ENCODE results near the gene PROC. TPM values are rescaled to one million over a fixed set of nuclear protein-coding genes. Genes with fewer than 3 reads are reported as not detected.

Gene PROC
- polyA plus RNA-seq, 1 donor, result 7.8 TPM

GRCh38 chr2:127384529-127384928, 33.7 kb upstream of the PROC start:
- peaks cover 4% of the 10 kb centered on the region for H3K36me3 ChIP-seq (ENCODE audit: control insufficient read depth, insufficient read depth, low read length)
- DNase-seq, result no peak
- no peak overlapping the region for H3K4me3 ChIP-seq (ENCODE audit: low read length)
- 92% methylated on average over 2 of the region's 6 CpGs for WGBS (ENCODE audit: insufficient coverage, low lambda C conversion rate)
- no peaks in the 10 kb centered on the region for H3K9me3 ChIP-seq (ENCODE audit: control insufficient read depth, low read depth, low read length)
- H3K4me1 ChIP-seq (ENCODE audit: control insufficient read depth, insufficient read depth, low read length), result peaks cover 24% of the 10 kb centered on the region
- no peaks in the 10 kb centered on the region for H3K27me3 ChIP-seq (ENCODE audit: control insufficient read depth, insufficient read depth, low read length)
- no peak overlapping the region for H3K27ac ChIP-seq (ENCODE audit: low read length)

- H3K4me1 ChIP-seq (ENCODE audit: control insufficient read depth, insufficient read depth, low read length), result peaks cover 31% of the 10 kb centered on the region
- DNase-seq, result no peak
- peak overlapping the region; percentile 99 for H3K27ac ChIP-seq (ENCODE audit: low read length)
- WGBS (ENCODE audit: insufficient coverage, low lambda C conversion rate), result 66% methylated on average over 4 of the region's 4 CpGs
- peak overlapping the region; percentile 73 for H3K4me3 ChIP-seq (ENCODE audit: low read length)
- no peaks in the 10 kb centered on the region for H3K27me3 ChIP-seq (ENCODE audit: control insufficient read depth, insufficient read depth, low read length)
- peaks cover 4% of the 10 kb centered on the region for H3K36me3 ChIP-seq (ENCODE audit: control insufficient read depth, insufficient read depth, low read length)
- H3K9me3 ChIP-seq (ENCODE audit: control insufficient read depth, low read depth, low read length), result no peaks in the 10 kb centered on the region
These were observed 32.0 kb upstream of the PROC start for GRCh38 chr2:127386246-127386645.

- DNase-seq, result peak; percentile 85 to 92
- Histone ChIP-seq H3K27ac (ENCODE audit: low read length) (peak overlapping the region; percentile 99), H3K36me3 (ENCODE audit: control insufficient read depth, insufficient read depth, low read length) (peaks cover 4% of the 10 kb centered on the region), H3K27me3 (ENCODE audit: control insufficient read depth, insufficient read depth, low read length) (no peaks in the 10 kb centered on the region), H3K9me3 (ENCODE audit: control insufficient read depth, low read depth, low read length) (no peaks in the 10 kb centered on the region), H3K4me1 (ENCODE audit: control insufficient read depth, insufficient read depth, low read length) (peaks cover 31% of the 10 kb centered on the region), H3K4me3 (ENCODE audit: low read length) (peak overlapping the region; percentile 73)
- 25% methylated on average over 2 of the region's 58 CpGs for WGBS (ENCODE audit: insufficient coverage, low lambda C conversion rate)
These were observed 31.2 kb upstream of the PROC start for GRCh38 chr2:127386764-127387654.

GRCh38 chr2:127387655-127388422, 30.4 kb upstream of the PROC start, which contains the start of gene MAP3K2:
MAP3K2 (minus strand) TSS chr2:127387975; CDS start chr2:127343129, 44,846 bp downstream.
- no CpG with 5 or more reads among the region's 100 CpGs for WGBS (ENCODE audit: insufficient coverage, low lambda C conversion rate)

GRCh38 chr2:127388423-127389164, 29.6 kb upstream of the PROC start:
- H3K4me1 ChIP-seq (ENCODE audit: control insufficient read depth, insufficient read depth, low read length), result peaks cover 31% of the 10 kb centered on the region
- peaks cover 4% of the 10 kb centered on the region for H3K36me3 ChIP-seq (ENCODE audit: control insufficient read depth, insufficient read depth, low read length)
- peaks cover 2% of the 10 kb centered on the region for H3K9me3 ChIP-seq (ENCODE audit: control insufficient read depth, low read depth, low read length)
- peak; percentile 35 to 69 for DNase-seq
- peak overlapping the region; percentile 37 for H3K4me3 ChIP-seq (ENCODE audit: low read length)
- WGBS (ENCODE audit: insufficient coverage, low lambda C conversion rate), result 36% methylated on average over 4 of the region's 8 CpGs
- no peaks in the 10 kb centered on the region for H3K27me3 ChIP-seq (ENCODE audit: control insufficient read depth, insufficient read depth, low read length)
- peak overlapping the region; percentile 93 for H3K27ac ChIP-seq (ENCODE audit: low read length)

More at GRCh38 chr2:127387655-127388422, 30.4 kb upstream of the PROC start, which contains the start of gene MAP3K2:
- Histone ChIP-seq H3K4me3 (ENCODE audit: low read length) (peak within 1 kb of the TSS; percentile 73), H3K27me3 (ENCODE audit: control insufficient read depth, insufficient read depth, low read length) (no peaks in the 10 kb centered on the region), H3K4me1 (ENCODE audit: control insufficient read depth, insufficient read depth, low read length) (peaks cover 31% of the 10 kb centered on the region), H3K36me3 (ENCODE audit: control insufficient read depth, insufficient read depth, low read length) (peaks cover 4% of the 10 kb centered on the region), H3K9me3 (ENCODE audit: control insufficient read depth, low read depth, low read length) (no peaks in the 10 kb centered on the region), H3K27ac (ENCODE audit: low read length) (peak within 1 kb of the TSS; percentile 99)
- DNase-seq, result peak; percentile 95 to 96

GRCh38 chr2:127389778-127390435, 28.3 kb upstream of the PROC start:
- Histone ChIP-seq H3K9me3 (ENCODE audit: control insufficient read depth, low read depth, low read length) (peaks cover 2% of the 10 kb centered on the region), H3K4me3 (ENCODE audit: low read length) (no peak overlapping the region), H3K27ac (ENCODE audit: low read length) (no peak overlapping the region), H3K4me1 (ENCODE audit: control insufficient read depth, insufficient read depth, low read length) (peaks cover 31% of the 10 kb centered on the region), H3K36me3 (ENCODE audit: control insufficient read depth, insufficient read depth, low read length) (no peaks in the 10 kb centered on the region), H3K27me3 (ENCODE audit: control insufficient read depth, insufficient read depth, low read length) (no peaks in the 10 kb centered on the region)
- 50% methylated on average over 2 of the region's 5 CpGs for WGBS (ENCODE audit: insufficient coverage, low lambda C conversion rate)
- no peak for DNase-seq

- no peak overlapping the region for H3K4me3 ChIP-seq (ENCODE audit: low read length)
- H3K9me3 ChIP-seq (ENCODE audit: control insufficient read depth, low read depth, low read length), result peaks cover 2% of the 10 kb centered on the region
- peaks cover 21% of the 10 kb centered on the region for H3K4me1 ChIP-seq (ENCODE audit: control insufficient read depth, insufficient read depth, low read length)
- DNase-seq, result no peak
- no peaks in the 10 kb centered on the region for H3K27me3 ChIP-seq (ENCODE audit: control insufficient read depth, insufficient read depth, low read length)
- H3K27ac ChIP-seq (ENCODE audit: low read length), result no peak overlapping the region
- no CpG with 5 or more reads among the region's 2 CpGs for WGBS (ENCODE audit: insufficient coverage, low lambda C conversion rate)
- H3K36me3 ChIP-seq (ENCODE audit: control insufficient read depth, insufficient read depth, low read length), result no peaks in the 10 kb centered on the region
These were observed 25.9 kb upstream of the PROC start for GRCh38 chr2:127392133-127392827.

- no peak overlapping the region for H3K27ac ChIP-seq (ENCODE audit: low read length)
- no peaks in the 10 kb centered on the region for H3K27me3 ChIP-seq (ENCODE audit: control insufficient read depth, insufficient read depth, low read length)
- no peak for DNase-seq
- H3K4me1 ChIP-seq (ENCODE audit: control insufficient read depth, insufficient read depth, low read length), result peaks cover 25% of the 10 kb centered on the region
- no peaks in the 10 kb centered on the region for H3K36me3 ChIP-seq (ENCODE audit: control insufficient read depth, insufficient read depth, low read length)
- no CpG with 5 or more reads among the region's 1 CpG for WGBS (ENCODE audit: insufficient coverage, low lambda C conversion rate)
- peaks cover 2% of the 10 kb centered on the region for H3K9me3 ChIP-seq (ENCODE audit: control insufficient read depth, low read depth, low read length)
- no peak overlapping the region for H3K4me3 ChIP-seq (ENCODE audit: low read length)
These were observed 25.2 kb upstream of the PROC start for GRCh38 chr2:127392828-127393578.

- no peak for DNase-seq
- H3K4me1 ChIP-seq (ENCODE audit: control insufficient read depth, insufficient read depth, low read length), result peaks cover 17% of the 10 kb centered on the region
- H3K36me3 ChIP-seq (ENCODE audit: control insufficient read depth, insufficient read depth, low read length), result no peaks in the 10 kb centered on the region
- WGBS (ENCODE audit: insufficient coverage, low lambda C conversion rate), result 100% methylated on average over 1 of the region's 3 CpGs
- no peak overlapping the region for H3K4me3 ChIP-seq (ENCODE audit: low read length)
- H3K9me3 ChIP-seq (ENCODE audit: control insufficient read depth, low read depth, low read length), result peaks cover 2% of the 10 kb centered on the region
- H3K27ac ChIP-seq (ENCODE audit: low read length), result no peak overlapping the region
- no peaks in the 10 kb centered on the region for H3K27me3 ChIP-seq (ENCODE audit: control insufficient read depth, insufficient read depth, low read length)
These were observed 23.7 kb upstream of the PROC start for GRCh38 chr2:127394492-127394891.

All from large intestine (tissue), 3 donors.